T47D (cell line): ENCODE results near the gene ERCC6.

Experiments used
- DNase-seq, 2 experiments: peaks; one replicate each; pipeline versions ENCODE4 v3.0.0 to v3.0.0-alpha.2; 2011 to 2012; ENCODE audit warnings: low read depth in 1 of 2, low spot score in 1 of 2
- JUND ChIP-seq: IDR thresholded peaks from 2 replicates; pipeline ENCODE4 v1.6.1; 2012; ENCODE audit warnings: low read depth
- in situ Hi-C: cut with HindIII; loops from 2 replicates; pipeline ENCODE4 v1.10.0; 2016; ENCODE audit warnings: low sequenced_read_pairs, low pct_unique_long_range_greater_than_20kb

ERCC6 gene

GRCh38 chr10:49564461-49565009, 25.6 kb upstream of the ERCC6 start:
- in situ Hi-C loops, result no loop called here
- no peak for DNase-seq

GRCh38 chr10:49562893-49563292, 24.0 kb upstream of the ERCC6 start:
- in situ Hi-C loops, result no loop called here
- DNase-seq, result no peak
- no peak for TF ChIP-seq JUND

More at GRCh38 chr10:49564461-49565009, 25.6 kb upstream of the ERCC6 start:
- TF ChIP-seq JUND, result no peak

- no peak for DNase-seq
- in situ Hi-C loops, result no loop called here
- no peak for TF ChIP-seq JUND
These were observed 21.6 kb upstream of the ERCC6 start for GRCh38 chr10:49560526-49560925.

- no peak for DNase-seq
- TF ChIP-seq JUND, result no peak
- in situ Hi-C loops, result no loop called here
These were observed 20.6 kb upstream of the ERCC6 start for GRCh38 chr10:49559476-49559875.

GRCh38 chr10:49558190-49558589, 19.3 kb upstream of the ERCC6 start:
- no peak for TF ChIP-seq JUND
- in situ Hi-C loops, result no loop called here
- no peak for DNase-seq

GRCh38 chr10:49557681-49558080, 18.8 kb upstream of the ERCC6 start:
- in situ Hi-C loops, result no loop called here
- TF ChIP-seq JUND, result no peak
- no peak for DNase-seq

- in situ Hi-C loops, result no loop called here
- no peak for TF ChIP-seq JUND
- DNase-seq, result no peak
These were observed 17.8 kb upstream of the ERCC6 start for GRCh38 chr10:49556723-49557122.

- DNase-seq, result no peak
- TF ChIP-seq JUND, result no peak
- in situ Hi-C loops, result no loop called here
These were observed 13.4 kb upstream of the ERCC6 start for GRCh38 chr10:49552277-49552676.

GRCh38 chr10:49550563-49550962, 11.6 kb upstream of the ERCC6 start:
- in situ Hi-C loops, result no loop called here
- peak in 1 of 2 experiments; percentile 42 for DNase-seq
- no peak for TF ChIP-seq JUND

GRCh38 chr10:49549640-49550346, 10.9 kb upstream of the ERCC6 start:
- no peak for TF ChIP-seq JUND
- in situ Hi-C loops, result no loop called here
- no peak for DNase-seq

GRCh38 chr10:49543604-49544003, 4.7 kb upstream of the ERCC6 start:
- no peak for DNase-seq
- no peak for TF ChIP-seq JUND
- in situ Hi-C loops, result no loop called here

- no peak for DNase-seq
- TF ChIP-seq JUND, result no peak
- in situ Hi-C loops, result no loop called here
These were observed 3.4 kb upstream of the ERCC6 start for GRCh38 chr10:49542353-49542752.

- no peak for DNase-seq
- no peak for TF ChIP-seq JUND
- in situ Hi-C loops, result no loop called here
These were observed 2.8 kb upstream of the ERCC6 start for GRCh38 chr10:49541762-49542161.
